Suppressor macrophage (primary cell): ENCODE data around the gene KY.

Source experiments
- DNase-seq, 4 experiments: peaks; one replicate each; pipeline ENCODE4 v3.0.0-alpha.2; 2020 to 2022

Gene KY

GRCh38 chr3:134619301-134619615, 31.6 kb downstream of the KY start:
- no peak for DNase-seq

DNA sequence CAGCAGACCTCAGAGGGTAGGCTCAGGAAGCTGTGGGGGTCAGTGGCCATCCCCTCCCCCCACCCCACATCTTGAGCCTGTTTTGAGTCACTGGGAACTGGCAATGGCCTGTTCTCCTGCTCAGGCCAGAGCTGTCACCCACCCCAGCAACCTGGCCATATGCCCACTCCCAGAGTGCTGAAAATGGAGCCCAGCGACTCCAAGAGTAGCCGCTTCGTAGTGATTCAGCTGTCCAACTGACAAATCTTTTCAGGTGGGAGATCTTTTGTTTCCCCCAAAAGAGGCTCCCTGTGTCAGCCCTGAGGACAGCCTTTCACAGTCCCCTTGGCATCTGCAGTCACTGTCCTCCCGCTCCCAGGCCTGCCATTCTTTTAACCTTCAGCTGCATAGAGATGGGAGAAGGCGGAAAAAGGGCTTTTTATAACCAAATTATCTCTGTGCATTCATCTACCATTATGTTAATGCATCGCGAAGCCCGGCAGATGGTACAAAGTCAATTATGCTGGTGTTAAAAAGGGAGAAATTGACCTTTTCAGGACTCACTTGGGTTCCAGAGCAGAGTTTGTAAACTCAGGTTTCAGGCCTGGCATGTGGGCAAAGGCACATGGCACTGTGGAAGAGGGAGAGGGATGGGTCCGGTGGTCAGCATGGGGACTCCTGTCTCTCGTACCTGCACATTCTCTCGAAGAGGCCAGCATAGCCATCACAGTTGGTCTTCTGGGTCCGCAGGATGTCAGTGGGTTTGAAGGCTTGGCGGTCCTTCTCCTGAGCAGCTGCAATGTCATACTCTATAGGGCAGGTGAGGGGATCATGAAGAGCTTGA, 32.1 kb downstream of the KY start:
- DNase-seq = no peak

GRCh38 chr3:134617608-134618477, 33.0 kb downstream of the KY start:
- no peak for DNase-seq

GRCh38 chr3:134615743-134616142, 35.1 kb downstream of the KY start:
- DNase-seq = no peak

- no peak for DNase-seq
Measured at GRCh38 chr3:134614955-134615354, 35.9 kb downstream of the KY start.

- no peak for DNase-seq
Measured at GRCh38 chr3:134613006-134613520, 37.8 kb downstream of the KY start.

- DNase-seq = no peak
Measured at GRCh38 chr3:134611516-134611915, 39.3 kb downstream of the KY start.

DNA sequence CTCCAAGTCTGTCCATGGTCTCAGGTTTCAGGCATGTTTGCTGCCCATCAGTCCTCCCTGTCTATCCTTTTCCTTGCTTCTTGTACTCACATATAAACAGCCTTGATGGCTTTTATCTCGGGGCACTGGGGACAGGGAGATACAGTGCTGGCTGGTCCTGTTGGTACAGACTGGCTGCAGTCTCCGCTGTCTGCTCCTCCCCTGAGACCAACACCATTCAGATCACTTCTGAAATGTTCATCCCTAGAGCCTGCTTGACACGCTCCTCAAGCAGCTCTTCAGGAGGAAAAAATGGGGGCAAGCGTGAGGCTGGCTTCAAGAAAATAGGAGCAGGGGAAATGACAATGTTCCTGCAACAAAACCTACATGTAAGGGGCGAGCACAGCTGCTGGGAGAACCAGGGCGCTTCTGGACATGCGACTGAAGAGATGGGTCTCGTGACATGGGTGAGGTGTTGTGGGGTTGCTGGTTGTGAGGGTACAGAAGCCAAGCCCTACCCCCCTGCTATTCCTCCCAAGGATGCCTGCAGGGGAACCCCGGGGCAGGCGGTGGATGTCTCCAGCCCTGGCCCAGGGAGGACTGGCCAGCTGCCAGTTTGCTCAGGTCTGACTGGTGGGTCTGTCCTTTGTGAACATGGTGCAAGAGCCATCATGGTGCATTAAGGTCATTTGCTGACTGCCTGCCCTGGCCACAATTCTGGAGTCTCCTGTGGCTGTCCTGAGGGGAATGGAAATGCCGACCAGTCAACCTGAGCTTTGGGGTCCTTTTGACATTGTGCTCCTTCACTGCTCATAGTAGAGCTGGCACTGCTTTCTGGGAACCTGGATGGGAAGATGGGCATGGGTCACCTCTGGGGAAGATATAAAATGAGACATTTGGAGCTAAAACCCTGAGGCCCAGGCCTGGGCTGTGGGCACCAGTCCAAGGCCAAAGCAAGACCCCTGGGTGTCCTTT, 40.1 kb downstream of the KY start:
- no peak for DNase-seq

GRCh38 chr3:134609821-134610431, 40.9 kb downstream of the KY start:
- DNase-seq = no peak

DNA sequence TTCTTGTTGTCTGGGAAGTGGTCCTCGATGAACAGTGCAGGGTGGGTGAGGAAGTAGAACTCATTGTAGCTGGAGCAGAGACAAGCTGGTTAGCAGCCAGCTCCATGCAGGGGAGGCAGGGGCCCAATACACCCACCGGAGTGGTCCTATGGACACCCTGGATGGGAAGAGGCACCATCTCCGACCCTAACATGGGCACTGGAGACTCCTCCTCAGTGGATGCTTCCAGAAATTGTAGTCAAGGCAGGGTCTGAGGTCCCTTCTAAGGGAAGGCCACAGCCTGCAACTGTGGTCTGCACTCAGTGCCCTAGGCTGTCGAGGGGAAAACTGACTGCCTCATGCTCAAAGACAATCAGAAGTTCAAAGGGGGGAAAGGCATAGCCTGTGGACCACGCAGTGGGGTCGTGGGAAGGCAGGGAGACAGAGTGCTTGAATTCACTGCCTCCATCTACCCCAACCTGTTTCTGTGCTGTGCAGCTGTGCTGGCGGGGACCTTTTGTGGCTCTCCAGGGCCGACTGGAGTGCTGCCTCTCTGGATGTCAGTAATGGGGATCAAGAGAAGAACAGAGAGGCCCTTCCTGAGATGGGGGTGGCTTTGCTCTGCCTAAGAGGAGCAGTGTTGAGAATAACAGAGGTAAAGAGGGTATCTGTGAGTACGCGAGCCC, 41.9 kb downstream of the KY start:
- no peak for DNase-seq

- DNase-seq = no peak
Measured at GRCh38 chr3:134608023-134608770, 42.6 kb downstream of the KY start.

- DNase-seq = no peak
Measured at GRCh38 chr3:134607054-134608022, 43.5 kb downstream of the KY start.

- peak in 1 of 4 experiments; percentile 31 for DNase-seq
Measured at GRCh38 chr3:134606033-134607025, 44.5 kb downstream of the KY start.

DNA sequence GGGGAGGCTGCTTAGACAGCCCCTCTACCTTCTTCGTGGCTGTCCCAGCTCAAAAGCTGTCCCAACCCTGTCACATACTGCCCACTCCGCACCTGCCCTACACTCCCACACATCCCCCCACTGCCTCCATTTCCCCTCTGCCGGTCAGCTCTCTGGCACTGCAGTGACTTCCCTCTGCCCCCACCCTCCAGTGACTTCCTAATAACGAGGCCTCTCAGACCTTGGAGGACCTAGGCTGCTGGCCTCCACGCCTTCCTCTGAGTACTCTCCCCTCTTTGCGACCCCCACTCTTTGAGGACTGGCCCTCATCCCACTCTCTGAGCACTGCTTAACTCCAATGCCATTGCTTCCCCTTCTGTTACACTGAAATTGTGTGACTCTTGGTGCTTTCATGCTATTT, 45.3 kb downstream of the KY start:
- peak in 3 of 4 experiments; percentile 21 to 44 (median 35) for DNase-seq

- DNase-seq = no peak
Measured at GRCh38 chr3:134603956-134604355, 46.9 kb downstream of the KY start.

GRCh38 chr3:134603480-134603879, 47.3 kb downstream of the KY start:
- DNase-seq = no peak

DNA sequence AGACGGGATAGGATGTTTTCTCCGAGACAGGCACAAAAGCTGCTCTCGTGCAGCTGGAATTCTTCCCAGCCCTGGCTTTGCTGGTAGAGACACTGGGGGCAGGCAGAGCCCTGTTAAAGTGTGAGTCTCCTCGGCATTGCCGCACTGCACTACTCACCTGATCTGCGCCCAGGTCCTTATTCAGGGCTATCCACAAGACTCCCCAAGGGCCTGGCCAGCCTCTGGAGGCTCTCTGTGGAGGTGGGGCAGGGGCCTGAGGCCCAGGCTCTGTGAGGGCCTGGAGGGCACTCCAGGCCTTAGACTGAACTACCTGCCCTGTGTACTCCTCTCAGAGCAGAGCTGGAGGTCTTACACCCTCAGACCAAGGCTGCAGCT, 48.4 kb downstream of the KY start:
- DNase-seq = no peak
